Adrenal gland (tissue), 5 donors: ENCODE data around the gene ATP13A4.

Source experiments
- CTCF ChIP-seq, 6 experiments: fragments of 450-650 bp in 4 of 6; fragments of 200-600 bp in 2 of 6; sonication (generic) in 1 of 6; IDR thresholded peaks; 1 replicate in 5 of 6; 2 replicates in 1 of 6; pipeline versions ENCODE4 v1.5.1 to v1.8.0; 2016 to 2021; ENCODE audit warnings: antibody characterized with exemption in 6 of 6, mild to moderate bottlenecking in 2 of 6, moderate library complexity in 1 of 6
- POLR2A ChIP-seq, 2 donors: fragments of 450-650 bp; IDR thresholded peaks; one replicate each; pipeline ENCODE4 v1.6.1; 2017; ENCODE audit warnings: antibody characterized with exemption in 2 of 2, mild to moderate bottlenecking in 2 of 2, moderate library complexity in 1 of 2
- donor health status: DM: no; HTN: no; CAD: no.

- TF ChIP-seq CTCF (IDR thresholded peaks at IDR 0.05) (no peak), POLR2A (IDR thresholded peaks at IDR 0.05) (no peak)
These were observed 8.6 kb downstream of the ATP13A4 start for GRCh38 chr3:193546129-193546528.
